ENCODE measurements around the gene WNT7B. TPM values are rescaled to one million over a fixed set of nuclear protein-coding genes. Genes with fewer than 3 reads are reported as not detected.
A peak's percentile ranks its signal among the peaks of the same experiment; 100 is the strongest.

WNT7B gene
- total and polyA plus RNA-seq, 2 of the 8 experiments (the other 6 are each of a cell fraction or from before 2014, with no cell fraction given) = 0.14 to 0.24 TPM

DNA sequence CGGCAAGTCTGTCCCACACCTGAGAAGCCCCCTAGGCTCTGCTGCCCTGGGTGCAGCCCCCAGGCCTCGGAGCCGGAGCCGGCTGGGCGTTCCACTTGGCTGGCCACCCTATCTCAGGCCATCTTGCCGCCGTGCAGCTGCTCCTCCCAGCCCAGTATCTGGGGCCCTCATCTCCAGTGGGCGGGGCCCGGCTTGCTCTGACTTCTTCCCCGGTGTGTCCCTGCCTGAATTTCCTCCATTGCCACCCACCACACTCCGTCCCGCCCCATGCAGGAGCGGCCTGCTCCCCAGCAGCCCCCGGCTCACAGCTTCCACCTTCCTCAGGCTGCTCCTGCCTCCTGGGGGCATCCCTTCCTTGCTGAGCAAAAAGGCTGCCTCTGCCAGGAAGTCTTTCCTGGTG is 46.6 kb downstream of the WNT7B start:
- H3K23me2 ChIP-seq (ENCODE audit: low read depth, low read length) = peaks cover 7% of the 10 kb centered on the region; the same call in 1 of the 2 replicates
- no peak for FAIRE-seq
- POLR2A ChIA-PET (ENCODE audit: partially characterized antibody) = interaction anchor here (0.7 kb wide), 1 partner anchor 27 kb away, joined by 3 read pairs; no protein-coding TSS in a partner anchor
- H2BK15ac ChIP-seq (ENCODE audit: low read length) = no peak overlapping the region
- no peak overlapping the region for H3K9ac ChIP-seq (replicated peaks in 1 of 4; ENCODE audit: extremely low read depth in 1 of 4, low read depth in 3 of 4, low read length in 3 of 4)
- H3K23ac ChIP-seq (ENCODE audit: insufficient read length) = no peak overlapping the region
- no peak overlapping the region for H3K4me2 ChIP-seq (ENCODE audit: insufficient read depth in 1 of 2, low read depth in 2 of 2, low read length in 2 of 2)
- no peak overlapping the region for H2AFZ ChIP-seq (ENCODE audit: low read length)
- no peak overlapping the region for H3K56ac ChIP-seq (replicated peaks; ENCODE audit: insufficient read length, low read depth, low read length)
- TF ChIP-seq BRCA1 (IDR thresholded peaks at IDR 0.05; ENCODE audit: low read depth, low read length) (no peak), SP2 (IDR thresholded peaks at IDR 0.05; ENCODE audit: low read length) (no peak), SP1 (IDR thresholded peaks at IDR 0.05; ENCODE audit: low read depth, low read length) (no peak), USF2 (IDR thresholded peaks at IDR 0.05; ENCODE audit: low read length) (no peak), CEBPB (IDR thresholded peaks at IDR 0.05; ENCODE audit: low read depth, low read length) (no peak), CHD2 (IDR thresholded peaks at IDR 0.05; ENCODE audit: low read length) (no peak), EZH2 (IDR thresholded peaks at IDR 0.05; ENCODE audit: low read depth, low read length, severe bottlenecking) (no peak), SP4 (IDR thresholded peaks at IDR 0.05; ENCODE audit: low read length) (no peak), PHF8 (conservative IDR thresholded peaks at IDR 0.05; ENCODE audit: low read depth, low read length) (no peak)
- H3K79me2 ChIP-seq (ENCODE audit: control insufficient read depth in 1 of 2, insufficient read depth in 2 of 2, low read length in 2 of 2) = no peaks in the 10 kb centered on the region
- H4K91ac ChIP-seq (replicated peaks; ENCODE audit: insufficient read length, low read length) = no peak overlapping the region
- no peak overlapping the region for H3K4ac ChIP-seq (replicated peaks; ENCODE audit: insufficient read length, low read depth, low read length)
- no peaks in the 10 kb centered on the region for H3K4me1 ChIP-seq (replicated peaks in 1 of 4; ENCODE audit: control insufficient read depth in 3 of 4, insufficient read depth in 4 of 4, low read length in 3 of 4)
- H4K8ac ChIP-seq (ENCODE audit: extremely low read depth, insufficient read depth, low read length) = peak overlapping the region; percentile 51; the same call in 1 of the 2 replicates
- no peak overlapping the region for H3K4me3 ChIP-seq (ENCODE audit: extremely low read depth in 1 of 4, insufficient read depth in 2 of 4, low read depth in 3 of 4, low read length in 4 of 4)
- H3K18ac ChIP-seq (ENCODE audit: extremely low read depth, low read length) = no peak overlapping the region
- 85% methylated on average over 14 of the region's 14 CpGs; no CpG with 5 or more reads in 1 of the 2 experiments for WGBS, 2 experiments (ENCODE audit: extremely low coverage in 1 of 2, insufficient coverage in 1 of 2, insufficient read length in 1 of 2, insufficient replicate concordance in 2 of 2, low coverage in 1 of 2, low lambda C conversion rate in 2 of 2, missing lambda C conversion rate in 1 of 2)
- no peak for DNase-seq (ENCODE audit: low read depth in 1 of 2, low spot score in 2 of 2)
- no peak overlapping the region for H2BK120ac ChIP-seq (replicated peaks; ENCODE audit: low read depth, low read length)
- H3K79me1 ChIP-seq (ENCODE audit: low read depth, low read length) = peaks cover 4% of the 10 kb centered on the region; the same call in 1 of the 2 replicates
- H2AK5ac ChIP-seq (ENCODE audit: low read depth, low read length) = no peak overlapping the region
- no peak overlapping the region for H2BK12ac ChIP-seq (ENCODE audit: low read depth, low read length)
- H4K20me1 ChIP-seq (replicated peaks in 1 of 2; ENCODE audit: control insufficient read depth in 1 of 2, insufficient read depth in 2 of 2, low read length in 2 of 2) = peaks cover 0 to 2% of the 10 kb centered on the region in 2 experiments
- no peak overlapping the region for H2BK20ac ChIP-seq (ENCODE audit: low read length)
- no peak overlapping the region for H3K27ac ChIP-seq (ENCODE audit: low read depth, low read length)
- CTCF ChIA-PET (ENCODE audit: partially characterized antibody) = interaction anchor here (1.2 to 1.5 kb wide), 2 partner anchors 39 to 66 kb away, joined by 3 to 5 read pairs; no protein-coding TSS in a partner anchor
- H3K27me3 ChIP-seq (replicated peaks in 1 of 4; ENCODE audit: control insufficient read depth in 3 of 4, extremely low read depth in 1 of 4, insufficient read depth in 3 of 4, low read length in 3 of 4) = no peaks in the 10 kb centered on the region
- no peak overlapping the region for H2BK5ac ChIP-seq (ENCODE audit: low read depth, low read length)
- H3K14ac ChIP-seq (ENCODE audit: insufficient read length) = no peak overlapping the region
- H3K9me3 ChIP-seq (ENCODE audit: insufficient read depth in 2 of 2, low read depth in 1 of 2, low read length in 1 of 2) = no peaks in the 10 kb centered on the region
- no peak overlapping the region for H4K5ac ChIP-seq (ENCODE audit: insufficient read length, low read depth, low read length)
- H3K36me3 ChIP-seq (ENCODE audit: control insufficient read depth in 2 of 4, insufficient read depth in 4 of 4, low read length in 3 of 4) = no peaks in the 10 kb centered on the region
